MM.1S (cell line): ENCODE measurements around the gene VASH2.

ENCODE experiments used
- DNase-seq: peaks from one replicate; pipeline ENCODE4 v3.0.0-alpha.2; 2015
- H2AFZ ChIP-seq: fragments of 300-600 bp; sonication (generic); 2 replicates; pipeline ENCODE4 v1.6.0; 2016; ENCODE audit warnings: antibody characterized with exemption, low read length
- H3F3A ChIP-seq: fragments of 300-600 bp; sonication (generic); 2 replicates; pipeline ENCODE4 v1.6.1; 2016; ENCODE audit warnings: mild to moderate bottlenecking, antibody characterized with exemption, low read length, moderate library complexity, mixed read lengths; ENCODE audit not compliant: insufficient read depth
- H3K27ac ChIP-seq: fragments of 300-600 bp; sonication (generic); 2 replicates; pipeline ENCODE4 v1.5.1; 2016; ENCODE audit warnings: mild to moderate bottlenecking, low read length
- H3K27me3 ChIP-seq: fragments of 300-600 bp; sonication (generic); replicated peaks from 2 replicates; pipeline ENCODE4 v1.6.0; 2016; ENCODE audit warnings: low read length; ENCODE audit not compliant: insufficient read depth
- H3K36me3 ChIP-seq: fragments of 300-600 bp; sonication (generic); replicated peaks from 2 replicates; pipeline ENCODE4 v1.6.1; 2016; ENCODE audit warnings: mild to moderate bottlenecking, low read length, mixed read lengths; ENCODE audit not compliant: insufficient read depth
- H3K4me1 ChIP-seq: fragments of 300-600 bp; sonication (generic); 2 replicates; pipeline ENCODE4 v1.6.1; 2016; ENCODE audit warnings: low read length, mixed read lengths
- H3K4me2 ChIP-seq: fragments of 300-600 bp; sonication (generic); 2 replicates; pipeline ENCODE4 v1.6.0; 2016; ENCODE audit warnings: low read depth, low read length
- H3K4me3 ChIP-seq: fragments of 300-600 bp; sonication (generic); 2 replicates; pipeline ENCODE4 v1.5.1; 2016; ENCODE audit warnings: low read length, mixed read lengths
- H3K79me2 ChIP-seq: fragments of 300-600 bp; sonication (generic); 2 replicates; pipeline ENCODE4 v1.6.1; 2016; ENCODE audit warnings: mixed run types, low read length, mixed read lengths
- H3K9ac ChIP-seq: fragments of 300-600 bp; sonication (generic); 2 replicates; pipeline ENCODE4 v1.6.1; 2016; ENCODE audit warnings: low read length, mixed read lengths
- H3K9me2 ChIP-seq: fragments of 300-600 bp; sonication (generic); replicated peaks from 2 replicates; pipeline ENCODE4 v1.6.1; 2016; ENCODE audit warnings: mild to moderate bottlenecking, low read length, mixed read lengths; ENCODE audit not compliant: insufficient read depth
- H3K9me3 ChIP-seq: fragments of 300-600 bp; sonication (generic); replicated peaks from 2 replicates; pipeline ENCODE4 v1.6.1; 2016; ENCODE audit warnings: mild to moderate bottlenecking, low read length, mixed read lengths; ENCODE audit not compliant: insufficient read depth
- H4K20me1 ChIP-seq: fragments of 300-600 bp; sonication (generic); 2 replicates; pipeline ENCODE4 v1.6.1; 2016; ENCODE audit warnings: mild to moderate bottlenecking, low read length, moderate library complexity, mixed read lengths; ENCODE audit not compliant: insufficient read depth
- EZH2 ChIP-seq: fragments of 300-600 bp; sonication (generic); optimal IDR thresholded peaks from 2 replicates; pipeline ENCODE3; 2017; ENCODE audit warnings: low read depth, mild to moderate bottlenecking, antibody characterized with exemption, low read length, mixed read lengths
- EZH2phosphoT487 ChIP-seq: fragments of 300-600 bp; sonication (generic); IDR thresholded peaks from 2 replicates; pipeline ENCODE4 v1.6.1; 2018; ENCODE audit warnings: antibody characterized with exemption, low read length
- TF ChIP-seq, protein P1 (sequence below): fragments of 300-600 bp; sonication (generic); IDR thresholded peaks from 2 replicates; pipeline ENCODE4 v1.5.1; 2016; ENCODE audit warnings: antibody characterized with exemption, low read length, mixed read lengths

VASH2 gene

DNA sequence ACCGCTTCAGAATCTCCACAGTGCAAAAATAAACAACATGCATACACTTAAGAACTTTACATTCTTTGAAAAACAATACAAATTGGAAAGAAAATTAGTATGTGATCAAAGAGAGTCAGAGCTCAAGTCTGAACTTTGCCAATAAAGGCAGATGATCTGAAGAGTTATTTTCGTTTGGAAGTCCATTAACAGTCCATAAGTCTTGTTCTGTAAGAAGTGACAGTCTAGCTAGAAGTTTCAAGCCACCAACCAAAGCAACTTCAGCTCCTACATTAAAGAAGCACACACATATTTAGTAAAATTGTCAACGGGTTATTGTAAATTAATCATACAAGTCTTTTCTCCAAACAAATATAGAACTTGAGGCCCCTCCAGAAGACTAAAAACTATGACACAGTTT is 44.6 kb downstream of the VASH2 start:
- H2AFZ ChIP-seq: no peak overlapping the region
- H3K4me1 ChIP-seq: no peaks in the 10 kb centered on the region
- H3K4me3 ChIP-seq: no peak overlapping the region
- H3K4me2 ChIP-seq: no peak overlapping the region
- H3K9me3 ChIP-seq: no peaks in the 10 kb centered on the region
- 0 out of 2 replicates have a peak, but pooled peaks cover 2% of the 10 kb centered on the region for H3K79me2 ChIP-seq
- TF ChIP-seq EZH2phosphoT487: no peak
- no peak for TF ChIP-seq EZH2
- TF ChIP-seq, protein P1, sequence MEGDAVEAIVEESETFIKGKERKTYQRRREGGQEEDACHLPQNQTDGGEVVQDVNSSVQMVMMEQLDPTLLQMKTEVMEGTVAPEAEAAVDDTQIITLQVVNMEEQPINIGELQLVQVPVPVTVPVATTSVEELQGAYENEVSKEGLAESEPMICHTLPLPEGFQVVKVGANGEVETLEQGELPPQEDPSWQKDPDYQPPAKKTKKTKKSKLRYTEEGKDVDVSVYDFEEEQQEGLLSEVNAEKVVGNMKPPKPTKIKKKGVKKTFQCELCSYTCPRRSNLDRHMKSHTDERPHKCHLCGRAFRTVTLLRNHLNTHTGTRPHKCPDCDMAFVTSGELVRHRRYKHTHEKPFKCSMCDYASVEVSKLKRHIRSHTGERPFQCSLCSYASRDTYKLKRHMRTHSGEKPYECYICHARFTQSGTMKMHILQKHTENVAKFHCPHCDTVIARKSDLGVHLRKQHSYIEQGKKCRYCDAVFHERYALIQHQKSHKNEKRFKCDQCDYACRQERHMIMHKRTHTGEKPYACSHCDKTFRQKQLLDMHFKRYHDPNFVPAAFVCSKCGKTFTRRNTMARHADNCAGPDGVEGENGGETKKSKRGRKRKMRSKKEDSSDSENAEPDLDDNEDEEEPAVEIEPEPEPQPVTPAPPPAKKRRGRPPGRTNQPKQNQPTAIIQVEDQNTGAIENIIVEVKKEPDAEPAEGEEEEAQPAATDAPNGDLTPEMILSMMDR: no peak
- H3F3A ChIP-seq: no peaks in the 10 kb centered on the region
- DNase-seq: no peak
- H3K27me3 ChIP-seq: no peaks in the 10 kb centered on the region
- H3K9ac ChIP-seq: no peak overlapping the region
- peaks cover 5% of the 10 kb centered on the region; the same call in 1 of the 2 replicates for H3K36me3 ChIP-seq
- H4K20me1 ChIP-seq: no peaks in the 10 kb centered on the region
- no peaks in the 10 kb centered on the region for H3K9me2 ChIP-seq
- no peak overlapping the region for H3K27ac ChIP-seq

- no peaks in the 10 kb centered on the region for H3F3A ChIP-seq
- no peaks in the 10 kb centered on the region for H3K9me2 ChIP-seq
- no peak overlapping the region for H3K27ac ChIP-seq
- H3K36me3 ChIP-seq: peaks cover 6% of the 10 kb centered on the region; the same call in 1 of the 2 replicates
- DNase-seq: no peak
- H3K4me1 ChIP-seq: peaks cover 2% of the 10 kb centered on the region
- no peaks in the 10 kb centered on the region for H4K20me1 ChIP-seq
- no peak overlapping the region for H3K9ac ChIP-seq
- no peak overlapping the region for H3K4me3 ChIP-seq
- H3K79me2 ChIP-seq: no peaks in the 10 kb centered on the region
- H3K27me3 ChIP-seq: no peaks in the 10 kb centered on the region
- H2AFZ ChIP-seq: no peak overlapping the region
- no peak overlapping the region for H3K4me2 ChIP-seq
- TF ChIP-seq EZH2phosphoT487 (no peak), EZH2 (no peak)
- TF ChIP-seq, protein P1: no peak
- no peaks in the 10 kb centered on the region for H3K9me3 ChIP-seq
These were observed 52.9 kb downstream of the VASH2 start for GRCh38 chr1:213003256-213003655.

GRCh38 chr1:213008564-213008963 is 58.2 kb downstream of the VASH2 start:
- Histone ChIP-seq H3K4me2 (peak overlapping the region; percentile 20; the same call in 1 of the 2 replicates), H3K9me3 (no peaks in the 10 kb centered on the region), H3K4me1 (peaks cover 12% of the 10 kb centered on the region), H3K36me3 (peaks cover 6% of the 10 kb centered on the region; the same call in 1 of the 2 replicates), H3K27ac (peak overlapping the region; percentile 4; the same call in 1 of the 2 replicates), H3F3A (no peaks in the 10 kb centered on the region), H4K20me1 (no peaks in the 10 kb centered on the region), H3K4me3 (no peak overlapping the region), H3K9ac (no peak overlapping the region), H3K9me2 (no peaks in the 10 kb centered on the region), H2AFZ (no peak overlapping the region), H3K79me2 (peaks cover 29% of the 10 kb centered on the region), H3K27me3 (no peaks in the 10 kb centered on the region)
- peak; percentile 65 for DNase-seq
- no peak for TF ChIP-seq EZH2
- TF ChIP-seq EZH2phosphoT487: no peak
- TF ChIP-seq, protein P1: no peak
